Measurements from ENCODE around the gene PCDHB12.
"Not testable (repeated sequence)": the region's sequence is repeated elsewhere in the genome, so short reads cannot be mapped to it uniquely, and the experiment has no call there.

PCDHB12 gene

GRCh38 chr5:141210849-141211248 lies 2.3 kb downstream of the PCDHB12 start:
- not testable (repeated sequence) for DNase-seq

GRCh38 chr5:141213656-141214339 lies 5.3 kb downstream of the PCDHB12 start, which contains the start of gene PCDHB13:
PCDHB13 (plus strand) TSS chr5:141213919; CDS start chr5:141214124, 205 bp downstream.
- DNase-seq, result peak; percentile 4

GRCh38 chr5:141214583-141214982 lies 6.1 kb downstream of the PCDHB12 start:
- not testable (repeated sequence) for DNase-seq

GRCh38 chr5:141215504-141215903 lies 7.0 kb downstream of the PCDHB12 start:
- not testable (repeated sequence) for DNase-seq

GRCh38 chr5:141216035-141216434 lies 7.5 kb downstream of the PCDHB12 start:
- DNase-seq, result not testable (repeated sequence)

GRCh38 chr5:141223112-141223783 lies 14.7 kb downstream of the PCDHB12 start, which contains the start of gene PCDHB14:
PCDHB14 (plus strand) TSS chr5:141223343; CDS start chr5:141223506, 163 bp downstream.
- DNase-seq, result no peak

- not testable (repeated sequence) for DNase-seq
Observed at GRCh38 chr5:141224844-141225243, 16.3 kb downstream of the PCDHB12 start.

- DNase-seq, result not testable (repeated sequence)
Observed at GRCh38 chr5:141225421-141225820, 16.9 kb downstream of the PCDHB12 start.

- DNase-seq, result no peak
Observed at GRCh38 chr5:141234109-141234667, 25.7 kb downstream of the PCDHB12 start.

GRCh38 chr5:141235922-141236321 lies 27.4 kb downstream of the PCDHB12 start:
- DNase-seq, result not testable (repeated sequence)

GRCh38 chr5:141236516-141237313 lies 28.2 kb downstream of the PCDHB12 start:
- DNase-seq, result no peak

GRCh38 chr5:141241496-141241895 lies 33.0 kb downstream of the PCDHB12 start:
- no peak for DNase-seq

GRCh38 chr5:141245250-141245717 lies 36.8 kb downstream of the PCDHB12 start, which contains the start of gene PCDHB15:
PCDHB15 (plus strand) TSS chr5:141245395; CDS start chr5:141245579, 184 bp downstream.
- DNase-seq, result no peak

- DNase-seq, result not testable (repeated sequence)
Observed at GRCh38 chr5:141246971-141247370, 38.5 kb downstream of the PCDHB12 start.

- DNase-seq, result not testable (repeated sequence)
Observed at GRCh38 chr5:141247434-141247833, 38.9 kb downstream of the PCDHB12 start.

GRCh38 chr5:141250576-141250975 lies 42.1 kb downstream of the PCDHB12 start:
- no peak for DNase-seq

GRCh38 chr5:141258464-141258863 lies 49.9 kb downstream of the PCDHB12 start:
- DNase-seq, result no peak

GRCh38 chr5:141258948-141259347 lies 50.4 kb downstream of the PCDHB12 start:
- DNase-seq, result no peak

- no peak for DNase-seq
Observed at GRCh38 chr5:141260458-141261237, 52.1 kb downstream of the PCDHB12 start.

- no peak for DNase-seq
Observed at GRCh38 chr5:141261238-141261546, 52.7 kb downstream of the PCDHB12 start.
